PC-3 (cell line): Measurements from ENCODE around the gene FAM118B.

Experiments used
- EZH2 ChIP-seq: fragments of 300-600 bp; sonication (generic); IDR thresholded peaks from one replicate; pipeline ENCODE4 v1.6.1; 2017; ENCODE audit warnings: antibody characterized with exemption, mild to moderate bottlenecking, low read length; ENCODE audit not compliant: unreplicated experiment
- EZH2phosphoT487 ChIP-seq: fragments of 300-600 bp; sonication (generic); IDR thresholded peaks from 2 replicates; pipeline ENCODE4 v1.6.1; 2018; ENCODE audit warnings: mild to moderate bottlenecking, antibody characterized with exemption, low read length, borderline replicate concordance
- TF ChIP-seq, protein P1 (sequence below): fragments of 300-600 bp; sonication (generic); conservative IDR thresholded peaks from 2 replicates; pipeline ENCODE4 v1.5.1; 2017; ENCODE audit warnings: antibody characterized with exemption, low read depth, mild to moderate bottlenecking, low read length

DNA sequence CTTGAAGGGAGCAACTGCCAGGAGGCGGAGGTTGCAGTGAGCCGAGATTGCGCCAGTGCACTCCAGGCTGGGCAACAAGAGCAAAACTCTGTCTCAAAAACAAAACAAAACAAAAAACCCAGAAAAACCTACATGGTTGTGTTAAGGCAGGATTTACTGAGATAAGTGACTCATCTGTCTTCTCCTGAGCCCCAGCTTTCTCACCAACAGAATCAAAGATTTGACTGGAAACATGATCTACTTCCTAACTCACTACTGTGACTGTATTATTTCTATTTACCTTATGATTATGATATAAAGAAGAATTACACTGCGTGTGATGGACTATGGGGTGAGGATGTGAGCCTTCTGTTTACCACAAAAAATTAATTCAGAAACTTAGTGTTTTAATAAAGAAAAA is 21.8 kb downstream of the FAM118B start:
- TF ChIP-seq, protein P1, sequence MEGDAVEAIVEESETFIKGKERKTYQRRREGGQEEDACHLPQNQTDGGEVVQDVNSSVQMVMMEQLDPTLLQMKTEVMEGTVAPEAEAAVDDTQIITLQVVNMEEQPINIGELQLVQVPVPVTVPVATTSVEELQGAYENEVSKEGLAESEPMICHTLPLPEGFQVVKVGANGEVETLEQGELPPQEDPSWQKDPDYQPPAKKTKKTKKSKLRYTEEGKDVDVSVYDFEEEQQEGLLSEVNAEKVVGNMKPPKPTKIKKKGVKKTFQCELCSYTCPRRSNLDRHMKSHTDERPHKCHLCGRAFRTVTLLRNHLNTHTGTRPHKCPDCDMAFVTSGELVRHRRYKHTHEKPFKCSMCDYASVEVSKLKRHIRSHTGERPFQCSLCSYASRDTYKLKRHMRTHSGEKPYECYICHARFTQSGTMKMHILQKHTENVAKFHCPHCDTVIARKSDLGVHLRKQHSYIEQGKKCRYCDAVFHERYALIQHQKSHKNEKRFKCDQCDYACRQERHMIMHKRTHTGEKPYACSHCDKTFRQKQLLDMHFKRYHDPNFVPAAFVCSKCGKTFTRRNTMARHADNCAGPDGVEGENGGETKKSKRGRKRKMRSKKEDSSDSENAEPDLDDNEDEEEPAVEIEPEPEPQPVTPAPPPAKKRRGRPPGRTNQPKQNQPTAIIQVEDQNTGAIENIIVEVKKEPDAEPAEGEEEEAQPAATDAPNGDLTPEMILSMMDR = no peak
- TF ChIP-seq EZH2phosphoT487 (no peak), EZH2 (no peak)
